HEK293 (cell line): ENCODE measurements around the gene CRTC2.
A peak's percentile ranks its signal among the peaks of the same experiment; 100 is the strongest.

Source experiments
- CTCF ChIP-seq: fragments of 450-650 bp; formaldehyde crosslinking; IDR thresholded peaks from 2 replicates; pipeline ENCODE4 v1.5.1; 2016; ENCODE audit warnings: missing biosample characterization, missing genetic modification characterization
- FEZF1 ChIP-seq: fragments of 450-650 bp; formaldehyde crosslinking; IDR thresholded peaks from 2 replicates; pipeline ENCODE4 v1.5.1; 2016; ENCODE audit warnings: missing biosample characterization, missing genetic modification characterization
- KLF1 ChIP-seq: fragments of 450-650 bp; formaldehyde crosslinking; IDR thresholded peaks from 2 replicates; pipeline ENCODE4 v1.5.1; 2016; ENCODE audit warnings: missing biosample characterization, missing genetic modification characterization
- KLF16 ChIP-seq: fragments of 450-650 bp; formaldehyde crosslinking; IDR thresholded peaks from 2 replicates; pipeline ENCODE4 v1.5.1; 2017; ENCODE audit warnings: missing biosample characterization, missing genetic modification characterization
- KLF7 ChIP-seq: fragments of 450-650 bp; formaldehyde crosslinking; IDR thresholded peaks from 2 replicates; pipeline ENCODE4 v1.5.1; 2016; ENCODE audit warnings: missing biosample characterization, missing genetic modification characterization, borderline replicate concordance
- MZF1 ChIP-seq: fragments of 450-650 bp; formaldehyde crosslinking; IDR thresholded peaks from 2 replicates; pipeline ENCODE4 v1.5.1; 2017; ENCODE audit warnings: missing biosample characterization, missing genetic modification characterization, borderline replicate concordance
- PBX3 ChIP-seq: sonication (generic); formaldehyde crosslinking; IDR thresholded peaks from 2 replicates; pipeline ENCODE4 v1.8.1; 2022; ENCODE audit warnings: mild to moderate bottlenecking, moderate library complexity, missing genetic modification reagents
- PRDM10 ChIP-seq: fragments of 450-650 bp; formaldehyde crosslinking; IDR thresholded peaks from 2 replicates; pipeline ENCODE4 v1.5.1; 2016; ENCODE audit warnings: missing biosample characterization, missing genetic modification characterization
- PRDM6 ChIP-seq: fragments of 450-650 bp; formaldehyde crosslinking; IDR thresholded peaks from 2 replicates; pipeline ENCODE4 v1.5.1; 2017; ENCODE audit warnings: missing biosample characterization, missing genetic modification characterization
- SP3 ChIP-seq: fragments of 450-650 bp; formaldehyde crosslinking; IDR thresholded peaks from 2 replicates; pipeline ENCODE4 v1.5.1; 2016; ENCODE audit warnings: missing biosample characterization, missing genetic modification characterization
- WT1 ChIP-seq: fragments of 450-650 bp; formaldehyde crosslinking; IDR thresholded peaks from 2 replicates; pipeline ENCODE4 v1.5.1; 2016; ENCODE audit warnings: missing biosample characterization, missing genetic modification characterization
- ZBTB26 ChIP-seq: fragments of 450-650 bp; formaldehyde crosslinking; optimal IDR thresholded peaks from 2 replicates; pipeline ENCODE3; 2016; ENCODE audit warnings: missing biosample characterization, mild to moderate bottlenecking, missing genetic modification characterization
- ZBTB48 ChIP-seq: fragments of 450-650 bp; formaldehyde crosslinking; IDR thresholded peaks from 2 replicates; pipeline ENCODE4 v1.5.1; 2016; ENCODE audit warnings: missing biosample characterization, missing genetic modification characterization
- ZBTB6 ChIP-seq: fragments of 450-650 bp; formaldehyde crosslinking; IDR thresholded peaks from 2 replicates; pipeline ENCODE4 v1.5.1; 2017; ENCODE audit warnings: missing biosample characterization, missing genetic modification characterization
- ZFHX2 ChIP-seq: fragments of 450-650 bp; formaldehyde crosslinking; conservative IDR thresholded peaks from 2 replicates; pipeline ENCODE4 v1.5.1; 2016; ENCODE audit warnings: missing biosample characterization, missing genetic modification characterization
- ZNF174 ChIP-seq: fragments of 450-650 bp; formaldehyde crosslinking; IDR thresholded peaks from 2 replicates; pipeline ENCODE4 v1.5.0; 2017; ENCODE audit warnings: missing biosample characterization, mild to moderate bottlenecking, missing genetic modification characterization
- ZNF239 ChIP-seq: fragments of 450-650 bp; formaldehyde crosslinking; IDR thresholded peaks from 2 replicates; pipeline ENCODE4 v1.5.1; 2016; ENCODE audit warnings: missing biosample characterization, missing genetic modification characterization
- ZNF292 ChIP-seq: fragments of 450-650 bp; formaldehyde crosslinking; IDR thresholded peaks from 2 replicates; pipeline ENCODE4 v1.5.1; 2016; ENCODE audit warnings: low read depth, missing biosample characterization, missing genetic modification characterization, borderline replicate concordance
- ZNF366 ChIP-seq: fragments of 450-650 bp; formaldehyde crosslinking; conservative IDR thresholded peaks from 2 replicates; pipeline ENCODE4 v1.5.1; 2016; ENCODE audit warnings: missing biosample characterization, missing genetic modification characterization
- ZNF416 ChIP-seq: fragments of 450-650 bp; formaldehyde crosslinking; IDR thresholded peaks from 2 replicates; pipeline ENCODE4 v1.5.1; 2016; ENCODE audit warnings: missing biosample characterization, missing genetic modification characterization
- ZNF510 ChIP-seq: fragments of 450-650 bp; formaldehyde crosslinking; IDR thresholded peaks from 2 replicates; pipeline ENCODE4 v1.5.1; 2018; ENCODE audit warnings: mild to moderate bottlenecking, missing genetic modification characterization, missing biosample characterization; ENCODE audit not compliant: insufficient replicate concordance
- ZNF624 ChIP-seq: fragments of 450-650 bp; formaldehyde crosslinking; IDR thresholded peaks from 2 replicates; pipeline ENCODE4 v1.5.1; 2017; ENCODE audit warnings: missing biosample characterization, missing genetic modification characterization
- ZNF747 ChIP-seq: fragments of 450-650 bp; formaldehyde crosslinking; IDR thresholded peaks from 2 replicates; pipeline ENCODE4 v1.5.1; 2016; ENCODE audit warnings: missing biosample characterization, missing genetic modification characterization
- ZNF830 ChIP-seq: fragments of 450-650 bp; IDR thresholded peaks from 2 replicates; pipeline ENCODE4 v1.5.0; 2018; ENCODE audit warnings: missing biosample characterization, missing genetic modification characterization, low read depth, mild to moderate bottlenecking, moderate library complexity
- ZNF837 ChIP-seq: fragments of 450-650 bp; formaldehyde crosslinking; IDR thresholded peaks from 2 replicates; pipeline ENCODE4 v1.5.1; 2016; ENCODE audit warnings: missing biosample characterization, missing genetic modification characterization
- ZSCAN30 ChIP-seq: fragments of 450-650 bp; IDR thresholded peaks from 2 replicates; pipeline ENCODE4 v1.5.1; 2018; ENCODE audit warnings: missing biosample characterization, mild to moderate bottlenecking, missing genetic modification characterization, moderate library complexity
- ZSCAN4 ChIP-seq: fragments of 450-650 bp; formaldehyde crosslinking; IDR thresholded peaks from 2 replicates; pipeline ENCODE4 v1.5.1; 2017; ENCODE audit warnings: missing biosample characterization, missing genetic modification characterization

The CRTC2 gene

GRCh38 chr1:153922076-153922971 is 36.1 kb downstream of the CRTC2 start (continued):
- peak; percentile 50 for TF ChIP-seq CTCF (tag by site-specific recombination)
- TF ChIP-seq ZBTB48, result peak; percentile 70; the same call in 1 of the 2 replicates
- no peak for TF ChIP-seq ZNF830 (tag by site-specific recombination)
- TF ChIP-seq KLF16 (tag by site-specific recombination), result peak; percentile 63
- TF ChIP-seq ZNF239 (tag by site-specific recombination), result no peak
- TF ChIP-seq ZNF837 (tag by site-specific recombination), result no peak
- TF ChIP-seq PRDM10 (tag by site-specific recombination), result no peak
- 0 out of 2 replicates have a peak, but pooled peaks have one; percentile 10 for TF ChIP-seq ZNF366 (tag by site-specific recombination)
- peak; percentile 8; the same call in 1 of the 2 replicates for TF ChIP-seq KLF1 (tag by site-specific recombination)
- no peak for TF ChIP-seq WT1 (tag by site-specific recombination)
- peak; percentile 19; the same call in 1 of the 2 replicates for TF ChIP-seq KLF7 (tag by site-specific recombination)
- TF ChIP-seq ZNF292 (tag by site-specific recombination), result no peak
- TF ChIP-seq SP3 (tag by site-specific recombination), result no peak
- TF ChIP-seq ZSCAN4, result no peak
- no peak for TF ChIP-seq MZF1 (tag by site-specific recombination)
- TF ChIP-seq FEZF1, result no peak
- no peak for TF ChIP-seq ZNF747 (tag by site-specific recombination)
- no peak for TF ChIP-seq ZNF510 (tag by site-specific recombination)
- TF ChIP-seq ZBTB26 (tag by site-specific recombination), result peak; percentile 75
- TF ChIP-seq ZNF624, result no peak
- TF ChIP-seq ZNF174 (tag by site-specific recombination), result no peak
- TF ChIP-seq PBX3, result no peak
- TF ChIP-seq PRDM6 (tag by site-specific recombination), result no peak
- no peak for TF ChIP-seq ZSCAN30 (tag by site-specific recombination)
- no peak for TF ChIP-seq ZNF416 (tag by site-specific recombination)
- no peak for TF ChIP-seq ZBTB6 (tag by site-specific recombination)
- peak; percentile 51 for TF ChIP-seq ZFHX2 (tag by site-specific recombination)
